ENCODE data around the gene ROBO4. TPM values are rescaled to one million over a fixed set of nuclear protein-coding genes. Genes with fewer than 3 reads are reported as not detected.
A peak's percentile ranks its signal among the peaks of the same experiment; 100 is the strongest.

The ROBO4 gene
- total and polyA plus RNA-seq, 2 of the 13 experiments (the other 11 are each of a cell fraction or from before 2014, with no cell fraction given), result 0.07 to 1.1 TPM

GRCh38 chr11:124946735-124947141 lies 49.1 kb upstream of the ROBO4 start:
- H3K27ac ChIP-seq (ENCODE audit: extremely low read length, insufficient read depth, low read length), result no peak overlapping the region
- no peak overlapping the region for H2AFZ ChIP-seq (ENCODE audit: low read length)
- no peak overlapping the region for H3K4me3 ChIP-seq (replicated peaks in 1 of 3; ENCODE audit: insufficient read depth in 1 of 3, low read depth in 2 of 3, low read length in 3 of 3)
- 80% methylated on average over 2 of the region's 2 CpGs for WGBS (ENCODE audit: low lambda C conversion rate)
- no TSS peak for BruUV-seq (replicated peaks)
- no peaks in the 10 kb centered on the region for H4K20me1 ChIP-seq (ENCODE audit: insufficient read depth, low read length)
- no peak for ATAC-seq
- no peak overlapping the region for H3K9ac ChIP-seq (ENCODE audit: insufficient read depth, low read depth, low read length)
- ChIA-PET CTCF (ENCODE audit: low intra/inter-chr PET ratio, low total read pairs) (no interaction called here), POLR2A (no interaction called here)
- DNase-seq (ENCODE audit: low spot score), result no peak
- H3K4me1 ChIP-seq (ENCODE audit: insufficient read depth, low read length), result peaks cover 56% of the 10 kb centered on the region
- H3K36me3 ChIP-seq (replicated peaks in 1 of 2; ENCODE audit: control insufficient read depth in 1 of 2, insufficient read depth in 2 of 2, low read length in 2 of 2), result no peaks in the 10 kb centered on the region
- intact Hi-C loops (cut with micrococcal nuclease; ENCODE audit: unreplicated experiment), result no loop called here
- H3K4me2 ChIP-seq (ENCODE audit: low read depth, low read length), result no peak overlapping the region
- no peak for FAIRE-seq
- H3K27me3 ChIP-seq (ENCODE audit: control insufficient read depth in 1 of 2, insufficient read depth in 2 of 2, low read length in 2 of 2), result no peaks in the 10 kb centered on the region
- H3K79me2 ChIP-seq (ENCODE audit: insufficient read depth, low read length), result no peaks in the 10 kb centered on the region
- in situ Hi-C loops (cut with HindIII; ENCODE audit: extremely low pct_ligation_motif_present, low pct_unique_long_range_greater_than_20kb), result no loop called here
- H3K9me3 ChIP-seq (ENCODE audit: low read length), result no peaks in the 10 kb centered on the region
- TF ChIP-seq ATF7 (IDR thresholded peaks at IDR 0.05), result no peak
- no peak for TF ChIP-seq ATF7 (CRISPR knock-in tag; IDR thresholded peaks at IDR 0.05)

DNA sequence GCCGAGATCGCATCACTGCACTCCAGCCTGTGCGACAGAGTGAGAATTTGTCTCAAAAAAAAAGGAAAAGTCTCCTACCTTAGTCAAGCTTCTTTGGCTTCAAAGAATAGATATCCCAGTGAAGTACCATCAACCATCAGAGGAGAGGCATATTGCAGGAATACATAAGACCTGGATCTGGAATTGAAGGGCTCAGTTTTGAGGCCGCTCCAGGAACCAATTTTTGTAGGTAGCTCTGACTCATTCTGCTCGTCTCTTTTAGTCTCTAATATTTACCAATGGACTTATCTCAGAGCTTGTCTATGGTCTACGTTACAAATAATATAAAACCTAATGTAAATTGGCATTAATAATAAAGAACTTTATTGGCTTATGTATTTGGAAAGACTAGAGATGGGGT lies 48.2 kb upstream of the ROBO4 start:
- H3K9me3 ChIP-seq (ENCODE audit: low read length), result no peaks in the 10 kb centered on the region
- no peak overlapping the region for H3K4me3 ChIP-seq (replicated peaks in 1 of 3; ENCODE audit: insufficient read depth in 1 of 3, low read depth in 2 of 3, low read length in 3 of 3)
- H2AFZ ChIP-seq (ENCODE audit: low read length), result no peak overlapping the region
- no peaks in the 10 kb centered on the region for H3K36me3 ChIP-seq (replicated peaks in 1 of 2; ENCODE audit: control insufficient read depth in 1 of 2, insufficient read depth in 2 of 2, low read length in 2 of 2)
- ATAC-seq (no peak), DNase-seq (ENCODE audit: low spot score) (no peak), FAIRE-seq (no peak)
- no TSS peak for BruUV-seq (replicated peaks)
- intact Hi-C loops (cut with micrococcal nuclease; ENCODE audit: unreplicated experiment) (no loop called here), in situ Hi-C loops (cut with HindIII; ENCODE audit: extremely low pct_ligation_motif_present, low pct_unique_long_range_greater_than_20kb) (no loop called here)
- H3K79me2 ChIP-seq (ENCODE audit: insufficient read depth, low read length), result no peaks in the 10 kb centered on the region
- TF ChIP-seq TERF1 (CRISPR knock-in tag; IDR thresholded peaks at IDR 0.05) (no peak), BRD4 (CRISPR knock-in tag; IDR thresholded peaks at IDR 0.05) (no peak), PREB (CRISPR knock-in tag; IDR thresholded peaks at IDR 0.05) (no peak), TOPORS (CRISPR knock-in tag; IDR thresholded peaks at IDR 0.05) (no peak), MAF1 (CRISPR knock-in tag; IDR thresholded peaks at IDR 0.05; ENCODE audit: borderline replicate concordance) (no peak), ZFAT (CRISPR knock-in tag; conservative IDR thresholded peaks at IDR 0.05) (no peak)
- TF ChIP-seq, protein P1, sequence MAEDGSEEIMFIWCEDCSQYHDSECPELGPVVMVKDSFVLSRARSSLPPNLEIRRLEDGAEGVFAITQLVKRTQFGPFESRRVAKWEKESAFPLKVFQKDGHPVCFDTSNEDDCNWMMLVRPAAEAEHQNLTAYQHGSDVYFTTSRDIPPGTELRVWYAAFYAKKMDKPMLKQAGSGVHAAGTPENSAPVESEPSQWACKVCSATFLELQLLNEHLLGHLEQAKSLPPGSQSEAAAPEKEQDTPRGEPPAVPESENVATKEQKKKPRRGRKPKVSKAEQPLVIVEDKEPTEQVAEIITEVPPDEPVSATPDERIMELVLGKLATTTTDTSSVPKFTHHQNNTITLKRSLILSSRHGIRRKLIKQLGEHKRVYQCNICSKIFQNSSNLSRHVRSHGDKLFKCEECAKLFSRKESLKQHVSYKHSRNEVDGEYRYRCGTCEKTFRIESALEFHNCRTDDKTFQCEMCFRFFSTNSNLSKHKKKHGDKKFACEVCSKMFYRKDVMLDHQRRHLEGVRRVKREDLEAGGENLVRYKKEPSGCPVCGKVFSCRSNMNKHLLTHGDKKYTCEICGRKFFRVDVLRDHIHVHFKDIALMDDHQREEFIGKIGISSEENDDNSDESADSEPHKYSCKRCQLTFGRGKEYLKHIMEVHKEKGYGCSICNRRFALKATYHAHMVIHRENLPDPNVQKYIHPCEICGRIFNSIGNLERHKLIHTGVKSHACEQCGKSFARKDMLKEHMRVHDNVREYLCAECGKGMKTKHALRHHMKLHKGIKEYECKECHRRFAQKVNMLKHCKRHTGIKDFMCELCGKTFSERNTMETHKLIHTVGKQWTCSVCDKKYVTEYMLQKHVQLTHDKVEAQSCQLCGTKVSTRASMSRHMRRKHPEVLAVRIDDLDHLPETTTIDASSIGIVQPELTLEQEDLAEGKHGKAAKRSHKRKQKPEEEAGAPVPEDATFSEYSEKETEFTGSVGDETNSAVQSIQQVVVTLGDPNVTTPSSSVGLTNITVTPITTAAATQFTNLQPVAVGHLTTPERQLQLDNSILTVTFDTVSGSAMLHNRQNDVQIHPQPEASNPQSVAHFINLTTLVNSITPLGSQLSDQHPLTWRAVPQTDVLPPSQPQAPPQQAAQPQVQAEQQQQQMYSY (CRISPR knock-in tag; IDR thresholded peaks at IDR 0.05), result peak; percentile 88
- H3K4me1 ChIP-seq (ENCODE audit: insufficient read depth, low read length), result peaks cover 65% of the 10 kb centered on the region
- no peak overlapping the region for H3K9ac ChIP-seq (ENCODE audit: insufficient read depth, low read depth, low read length)
- no peaks in the 10 kb centered on the region for H3K27me3 ChIP-seq (ENCODE audit: control insufficient read depth in 1 of 2, insufficient read depth in 2 of 2, low read length in 2 of 2)
- H3K4me2 ChIP-seq (ENCODE audit: low read depth, low read length), result no peak overlapping the region
- WGBS (ENCODE audit: low lambda C conversion rate), result 89% methylated on average over 6 of the region's 6 CpGs
- POLR2A ChIA-PET, result no interaction called here
- H3K27ac ChIP-seq (ENCODE audit: extremely low read length, insufficient read depth, low read length), result no peak overlapping the region
- H4K20me1 ChIP-seq (ENCODE audit: insufficient read depth, low read length), result no peaks in the 10 kb centered on the region
- CTCF ChIA-PET (ENCODE audit: low intra/inter-chr PET ratio, low total read pairs), result no interaction called here

Data from HepG2 (cell line).